MM.1S (cell line): ENCODE measurements around the gene CUBN.

Experiments
- DNase-seq: peaks from one replicate; pipeline ENCODE4 v3.0.0-alpha.2; 2015
- H2AFZ ChIP-seq: fragments of 300-600 bp; sonication (generic); 2 replicates; pipeline ENCODE4 v1.6.0; 2016; ENCODE audit warnings: antibody characterized with exemption, low read length
- H3F3A ChIP-seq: fragments of 300-600 bp; sonication (generic); 2 replicates; pipeline ENCODE4 v1.6.1; 2016; ENCODE audit warnings: mild to moderate bottlenecking, antibody characterized with exemption, low read length, moderate library complexity, mixed read lengths; ENCODE audit not compliant: insufficient read depth
- H3K27ac ChIP-seq: fragments of 300-600 bp; sonication (generic); 2 replicates; pipeline ENCODE4 v1.5.1; 2016; ENCODE audit warnings: mild to moderate bottlenecking, low read length
- H3K27me3 ChIP-seq: fragments of 300-600 bp; sonication (generic); replicated peaks from 2 replicates; pipeline ENCODE4 v1.6.0; 2016; ENCODE audit warnings: low read length; ENCODE audit not compliant: insufficient read depth
- H3K36me3 ChIP-seq: fragments of 300-600 bp; sonication (generic); replicated peaks from 2 replicates; pipeline ENCODE4 v1.6.1; 2016; ENCODE audit warnings: mild to moderate bottlenecking, low read length, mixed read lengths; ENCODE audit not compliant: insufficient read depth
- H3K4me1 ChIP-seq: fragments of 300-600 bp; sonication (generic); 2 replicates; pipeline ENCODE4 v1.6.1; 2016; ENCODE audit warnings: low read length, mixed read lengths
- H3K4me2 ChIP-seq: fragments of 300-600 bp; sonication (generic); 2 replicates; pipeline ENCODE4 v1.6.0; 2016; ENCODE audit warnings: low read depth, low read length
- H3K4me3 ChIP-seq: fragments of 300-600 bp; sonication (generic); 2 replicates; pipeline ENCODE4 v1.5.1; 2016; ENCODE audit warnings: low read length, mixed read lengths
- H3K79me2 ChIP-seq: fragments of 300-600 bp; sonication (generic); 2 replicates; pipeline ENCODE4 v1.6.1; 2016; ENCODE audit warnings: mixed run types, low read length, mixed read lengths
- H3K9ac ChIP-seq: fragments of 300-600 bp; sonication (generic); 2 replicates; pipeline ENCODE4 v1.6.1; 2016; ENCODE audit warnings: low read length, mixed read lengths
- H3K9me2 ChIP-seq: fragments of 300-600 bp; sonication (generic); replicated peaks from 2 replicates; pipeline ENCODE4 v1.6.1; 2016; ENCODE audit warnings: mild to moderate bottlenecking, low read length, mixed read lengths; ENCODE audit not compliant: insufficient read depth
- H3K9me3 ChIP-seq: fragments of 300-600 bp; sonication (generic); replicated peaks from 2 replicates; pipeline ENCODE4 v1.6.1; 2016; ENCODE audit warnings: mild to moderate bottlenecking, low read length, mixed read lengths; ENCODE audit not compliant: insufficient read depth
- H4K20me1 ChIP-seq: fragments of 300-600 bp; sonication (generic); 2 replicates; pipeline ENCODE4 v1.6.1; 2016; ENCODE audit warnings: mild to moderate bottlenecking, low read length, moderate library complexity, mixed read lengths; ENCODE audit not compliant: insufficient read depth
- EZH2 ChIP-seq: fragments of 300-600 bp; sonication (generic); optimal IDR thresholded peaks from 2 replicates; pipeline ENCODE3; 2017; ENCODE audit warnings: low read depth, mild to moderate bottlenecking, antibody characterized with exemption, low read length, mixed read lengths
- EZH2phosphoT487 ChIP-seq: fragments of 300-600 bp; sonication (generic); IDR thresholded peaks from 2 replicates; pipeline ENCODE4 v1.6.1; 2018; ENCODE audit warnings: antibody characterized with exemption, low read length
- TF ChIP-seq, protein P1 (sequence below): fragments of 300-600 bp; sonication (generic); IDR thresholded peaks from 2 replicates; pipeline ENCODE4 v1.5.1; 2016; ENCODE audit warnings: antibody characterized with exemption, low read length, mixed read lengths

The CUBN gene

DNA sequence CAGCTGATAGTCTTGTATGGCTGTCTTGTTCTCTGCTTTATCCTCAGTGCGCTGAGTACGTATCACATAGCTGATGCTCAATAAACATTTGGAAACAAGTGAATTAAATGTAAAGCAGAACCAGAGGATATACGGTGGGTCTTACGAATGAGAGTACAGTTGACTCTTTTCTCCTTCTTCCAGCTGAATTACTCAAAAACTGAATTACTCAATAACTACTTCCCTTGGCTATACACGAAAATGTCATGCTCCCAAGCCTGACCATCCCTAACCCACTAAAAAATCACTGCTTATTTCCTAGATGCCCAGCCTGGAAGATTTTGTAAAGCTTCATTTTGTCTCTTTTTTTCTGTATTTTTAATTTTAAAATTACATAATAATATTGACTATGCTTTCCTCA, 309.2 kb downstream of the CUBN start:
- Histone ChIP-seq H3K9me2 (no peaks in the 10 kb centered on the region), H3K79me2 (peaks cover 16% of the 10 kb centered on the region), H2AFZ (no peak overlapping the region), H4K20me1 (no peaks in the 10 kb centered on the region), H3K4me2 (no peak overlapping the region), H3F3A (peaks cover 6% of the 10 kb centered on the region; the same call in 1 of the 2 replicates), H3K36me3 (no peaks in the 10 kb centered on the region), H3K9me3 (no peaks in the 10 kb centered on the region), H3K9ac (no peak overlapping the region), H3K27me3 (no peaks in the 10 kb centered on the region), H3K4me3 (no peak overlapping the region), H3K4me1 (peaks cover 10% of the 10 kb centered on the region), H3K27ac (no peak overlapping the region)
- no peak for TF ChIP-seq EZH2phosphoT487
- TF ChIP-seq, protein P1, sequence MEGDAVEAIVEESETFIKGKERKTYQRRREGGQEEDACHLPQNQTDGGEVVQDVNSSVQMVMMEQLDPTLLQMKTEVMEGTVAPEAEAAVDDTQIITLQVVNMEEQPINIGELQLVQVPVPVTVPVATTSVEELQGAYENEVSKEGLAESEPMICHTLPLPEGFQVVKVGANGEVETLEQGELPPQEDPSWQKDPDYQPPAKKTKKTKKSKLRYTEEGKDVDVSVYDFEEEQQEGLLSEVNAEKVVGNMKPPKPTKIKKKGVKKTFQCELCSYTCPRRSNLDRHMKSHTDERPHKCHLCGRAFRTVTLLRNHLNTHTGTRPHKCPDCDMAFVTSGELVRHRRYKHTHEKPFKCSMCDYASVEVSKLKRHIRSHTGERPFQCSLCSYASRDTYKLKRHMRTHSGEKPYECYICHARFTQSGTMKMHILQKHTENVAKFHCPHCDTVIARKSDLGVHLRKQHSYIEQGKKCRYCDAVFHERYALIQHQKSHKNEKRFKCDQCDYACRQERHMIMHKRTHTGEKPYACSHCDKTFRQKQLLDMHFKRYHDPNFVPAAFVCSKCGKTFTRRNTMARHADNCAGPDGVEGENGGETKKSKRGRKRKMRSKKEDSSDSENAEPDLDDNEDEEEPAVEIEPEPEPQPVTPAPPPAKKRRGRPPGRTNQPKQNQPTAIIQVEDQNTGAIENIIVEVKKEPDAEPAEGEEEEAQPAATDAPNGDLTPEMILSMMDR = no peak
- no peak for TF ChIP-seq EZH2
- DNase-seq = no peak

GRCh38 chr10:16820018-16820417, 309.6 kb downstream of the CUBN start:
- no peak overlapping the region for H3K4me2 ChIP-seq
- H3K4me3 ChIP-seq = no peak overlapping the region
- no peaks in the 10 kb centered on the region for H3K9me3 ChIP-seq
- H3K27ac ChIP-seq = no peak overlapping the region
- no peak overlapping the region for H3K9ac ChIP-seq
- peaks cover 20% of the 10 kb centered on the region for H3K79me2 ChIP-seq
- peaks cover 6% of the 10 kb centered on the region; the same call in 1 of the 2 replicates for H3F3A ChIP-seq
- H3K36me3 ChIP-seq = no peaks in the 10 kb centered on the region
- H3K27me3 ChIP-seq = no peaks in the 10 kb centered on the region
- peaks cover 10% of the 10 kb centered on the region for H3K4me1 ChIP-seq
- no peak for DNase-seq
- TF ChIP-seq EZH2phosphoT487 = no peak
- TF ChIP-seq EZH2 = no peak
- TF ChIP-seq, protein P1 = no peak
- H2AFZ ChIP-seq = no peak overlapping the region
- no peaks in the 10 kb centered on the region for H3K9me2 ChIP-seq
- H4K20me1 ChIP-seq = no peaks in the 10 kb centered on the region

GRCh38 chr10:16819436-16819835, 310.2 kb downstream of the CUBN start:
- Histone ChIP-seq H3K9ac (no peak overlapping the region), H3K27ac (no peak overlapping the region), H3K79me2 (peaks cover 23% of the 10 kb centered on the region), H3K4me2 (no peak overlapping the region), H3K27me3 (no peaks in the 10 kb centered on the region), H3K4me1 (peaks cover 10% of the 10 kb centered on the region), H2AFZ (no peak overlapping the region), H4K20me1 (no peaks in the 10 kb centered on the region), H3K9me3 (no peaks in the 10 kb centered on the region), H3K9me2 (no peaks in the 10 kb centered on the region), H3F3A (peaks cover 6% of the 10 kb centered on the region; the same call in 1 of the 2 replicates), H3K36me3 (no peaks in the 10 kb centered on the region), H3K4me3 (no peak overlapping the region)
- DNase-seq = no peak
- TF ChIP-seq, protein P1 = no peak
